Measurements from ENCODE around the gene MFGE8.
A peak's percentile ranks its signal among the peaks of the same experiment; 100 is the strongest.

MFGE8 gene

DNA sequence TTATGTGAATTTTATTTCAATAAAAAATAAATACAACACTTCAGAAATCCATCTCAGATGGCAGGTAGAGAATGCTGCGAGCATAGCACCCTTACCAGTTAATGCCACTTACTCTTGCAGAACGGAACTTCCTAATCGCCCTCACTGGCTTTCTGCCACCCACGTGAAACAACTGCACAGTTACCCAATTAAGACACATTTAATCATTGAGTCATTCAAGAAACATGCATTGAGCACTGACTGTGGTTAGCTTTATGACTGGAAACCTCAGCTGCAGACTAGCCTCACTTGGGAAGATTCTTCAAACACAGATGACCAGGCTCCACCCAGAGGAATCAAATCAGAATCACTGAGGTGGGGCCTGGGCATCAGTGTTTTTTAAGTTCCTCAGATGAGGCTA, 5.6 kb upstream of the MFGE8 start:
- peak; percentile 98 for DNase-seq

DNA sequence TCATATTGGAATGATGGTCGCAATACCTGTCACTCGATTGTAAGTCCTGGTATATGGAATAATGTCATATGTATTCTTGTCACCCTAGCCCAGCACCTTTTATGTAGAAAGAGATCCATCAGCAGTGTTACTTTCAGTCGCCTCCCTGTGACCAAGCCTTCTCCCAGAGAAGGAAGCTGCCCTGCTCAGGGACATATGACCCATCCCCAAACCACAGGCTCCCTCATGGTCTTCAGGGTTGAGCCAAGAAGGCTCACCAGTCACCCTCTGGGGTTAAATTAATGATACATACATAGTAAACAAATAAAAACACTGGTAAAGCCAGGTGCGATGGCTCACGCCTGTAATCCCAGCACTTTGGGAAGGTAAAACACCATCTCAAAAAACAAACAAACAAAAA, 4.6 kb upstream of the MFGE8 start:
- DNase-seq, result no peak

DNA sequence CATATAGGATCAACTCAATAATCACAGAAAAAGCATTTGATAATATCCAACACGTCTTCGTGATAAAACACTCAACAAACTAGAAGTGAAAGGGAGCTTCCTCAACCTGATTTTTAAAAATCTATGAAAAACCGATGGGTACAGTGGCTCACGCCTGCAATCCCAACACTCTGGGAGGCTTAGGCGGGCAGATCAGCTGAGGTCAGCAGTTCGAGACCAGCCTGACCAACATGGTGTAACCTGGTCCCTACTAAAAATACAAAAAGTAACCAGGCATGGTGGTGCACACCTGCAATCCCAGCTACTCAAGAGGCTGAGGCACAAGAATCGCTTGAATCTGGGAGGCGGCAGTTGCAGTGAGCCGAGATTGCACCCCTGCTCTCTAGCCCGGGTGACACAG, 2.2 kb upstream of the MFGE8 start:
- DNase-seq, result no peak

DNA sequence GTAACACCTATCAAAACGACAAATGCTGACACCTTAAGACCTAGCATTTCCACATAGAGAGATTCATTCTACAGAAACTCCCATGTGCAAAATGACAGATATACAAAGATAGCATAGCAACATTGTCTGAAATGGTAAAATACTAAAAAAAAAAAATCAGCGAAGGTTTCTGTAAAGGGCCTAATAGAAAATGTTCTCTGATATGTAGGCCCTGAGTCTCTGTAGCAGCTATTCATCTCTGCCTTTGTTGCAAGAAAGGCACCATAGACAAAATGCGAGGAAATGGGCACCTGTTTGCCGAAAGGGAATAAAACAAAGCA, 631 bp upstream of the MFGE8 start:
- DNase-seq, result no peak

DNA sequence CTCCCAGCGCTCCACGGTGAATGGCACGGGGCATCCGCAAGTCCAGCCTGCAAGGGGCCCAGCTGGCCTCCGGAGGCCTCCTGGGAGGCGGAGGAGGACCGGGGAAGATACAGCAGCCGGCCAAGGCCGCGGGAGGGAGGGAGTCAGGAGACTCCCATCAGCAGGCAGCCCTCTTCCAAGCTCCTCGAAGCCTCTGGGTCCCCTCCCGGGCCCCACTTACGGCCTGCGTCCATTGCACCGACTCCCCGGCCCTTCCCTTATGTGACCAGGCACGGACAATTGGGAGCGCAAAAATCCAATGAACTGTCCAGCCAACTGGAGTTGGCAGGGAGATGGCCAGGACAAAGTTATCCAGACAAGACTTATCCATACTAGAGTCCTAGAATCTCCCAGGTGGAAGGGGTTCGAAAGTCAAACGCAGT, 668 bp downstream of the MFGE8 start:
- DNase-seq, result no peak

DNA sequence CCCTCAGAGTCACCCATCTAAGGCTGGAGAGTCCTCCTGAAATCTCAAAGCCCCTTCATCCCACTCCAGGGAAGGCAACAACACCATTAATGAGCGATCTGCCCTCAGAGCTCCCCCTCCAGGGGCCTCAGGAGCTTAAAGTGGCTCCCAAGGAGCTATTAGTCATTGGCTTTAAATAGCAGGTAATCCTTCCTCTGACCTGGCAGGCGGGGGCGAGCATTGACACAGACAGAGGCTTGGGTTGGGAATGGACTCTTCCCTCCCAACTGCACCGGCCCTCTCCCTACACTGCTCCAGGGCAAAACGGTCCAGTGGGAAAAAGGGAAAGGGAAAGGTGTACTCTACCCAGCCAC, 1.4 kb downstream of the MFGE8 start:
- no peak for DNase-seq

DNA sequence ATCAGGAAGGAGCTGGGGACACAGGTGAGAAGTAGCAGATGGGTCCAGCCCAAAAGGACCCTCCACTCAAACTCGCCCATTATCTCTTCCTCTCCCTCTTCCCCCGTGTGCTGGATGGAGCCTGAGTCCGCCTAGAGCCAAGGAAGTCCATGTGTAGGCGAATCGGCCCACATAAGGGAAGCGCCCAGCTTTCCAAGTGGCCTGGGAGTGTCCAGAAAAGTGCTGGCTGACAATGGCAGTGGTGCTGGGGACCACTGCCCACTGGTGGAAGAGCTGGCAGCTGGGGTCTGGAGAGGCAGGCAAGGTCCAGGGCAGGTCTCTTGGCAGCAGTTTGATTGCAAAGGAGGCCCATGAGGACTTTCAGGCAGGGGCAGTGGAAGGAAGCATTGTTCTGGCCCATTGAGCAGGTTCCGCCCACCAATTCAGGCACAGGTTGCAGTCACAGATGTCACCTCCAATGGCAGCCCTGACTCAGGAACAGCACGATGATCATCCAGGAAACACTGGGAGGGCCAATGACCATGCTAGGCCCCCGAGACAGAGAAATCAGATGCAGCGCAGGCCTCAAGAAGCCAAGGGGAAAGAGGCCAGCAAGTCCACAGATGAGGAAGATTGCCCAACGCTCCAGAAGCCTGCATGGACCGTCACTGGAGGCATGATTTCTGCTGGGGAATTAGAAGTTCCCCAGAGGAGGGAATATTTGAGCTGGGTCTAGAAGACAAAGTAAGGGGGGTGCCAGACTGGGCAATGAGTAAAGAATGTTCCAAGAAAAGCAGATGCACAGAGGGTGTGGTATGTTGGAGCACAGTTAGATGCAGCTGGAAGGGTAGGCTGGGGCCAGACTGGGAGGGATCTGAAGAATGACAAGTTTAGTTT, 3.0 kb downstream of the MFGE8 start:
- no peak for DNase-seq

DNA sequence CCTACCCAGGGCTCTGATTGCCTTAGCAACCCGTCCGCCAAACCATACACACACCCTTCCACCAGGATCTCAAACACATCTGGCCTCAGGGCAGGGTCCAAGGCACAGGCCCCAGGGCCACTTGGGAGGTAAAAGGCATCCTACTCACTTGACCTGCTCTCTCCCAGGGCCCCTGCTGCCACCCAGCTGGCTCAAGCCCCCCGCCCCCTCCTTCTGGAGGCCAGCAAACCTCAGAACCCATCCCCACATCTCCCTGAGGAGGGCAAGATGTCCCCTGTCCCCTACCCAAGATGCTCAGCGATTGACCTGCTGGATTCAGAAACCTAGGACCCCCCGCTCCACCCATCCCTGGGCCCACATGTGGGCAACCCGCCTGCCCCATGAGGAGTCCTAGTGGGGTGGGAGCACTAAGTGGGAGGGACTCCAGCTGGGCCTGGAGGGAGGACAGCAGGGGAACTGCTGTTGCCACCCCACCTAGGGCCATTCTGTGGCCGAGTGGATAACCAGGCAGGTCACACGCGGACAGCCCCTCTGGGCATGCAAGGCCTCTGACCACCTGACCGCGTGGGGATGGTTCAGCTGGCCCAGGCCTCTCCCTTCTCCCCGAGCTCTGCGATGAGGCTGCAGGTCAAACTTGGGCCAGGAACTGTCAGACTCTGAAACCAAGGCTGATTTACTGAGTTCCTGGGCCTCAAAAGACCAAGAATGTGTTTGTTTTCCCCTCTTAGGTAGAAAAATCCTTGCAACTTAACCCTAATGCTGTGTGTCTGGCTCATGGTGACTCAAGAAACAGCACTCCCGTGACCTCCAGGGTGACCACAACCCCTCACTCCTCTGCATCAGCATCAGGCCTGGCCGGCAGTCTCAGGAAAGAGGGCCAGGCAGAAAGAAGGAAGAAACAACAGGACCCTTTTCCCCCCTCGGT, 4.2 kb downstream of the MFGE8 start:
- no peak for DNase-seq

DNA sequence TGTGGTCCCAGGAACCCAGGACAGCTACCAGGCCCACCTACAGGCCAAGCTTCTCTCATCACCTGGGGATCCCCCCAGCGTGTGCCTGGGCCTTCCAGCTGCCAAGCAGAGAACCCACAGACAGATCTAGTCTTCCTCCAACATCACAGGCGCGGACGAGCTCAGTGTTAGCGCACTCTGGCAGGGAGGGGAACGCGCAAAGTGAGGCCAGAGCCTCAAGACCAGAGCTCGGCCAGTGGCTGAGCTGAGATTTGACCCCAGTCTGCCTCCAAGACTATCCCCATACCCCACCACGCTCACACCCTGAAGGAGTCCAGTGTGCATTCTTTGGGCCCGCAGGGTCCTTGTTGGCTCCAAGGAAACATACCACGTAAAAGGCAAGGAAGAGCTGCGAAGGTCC, 5.1 kb downstream of the MFGE8 start:
- DNase-seq, result no peak

DNA sequence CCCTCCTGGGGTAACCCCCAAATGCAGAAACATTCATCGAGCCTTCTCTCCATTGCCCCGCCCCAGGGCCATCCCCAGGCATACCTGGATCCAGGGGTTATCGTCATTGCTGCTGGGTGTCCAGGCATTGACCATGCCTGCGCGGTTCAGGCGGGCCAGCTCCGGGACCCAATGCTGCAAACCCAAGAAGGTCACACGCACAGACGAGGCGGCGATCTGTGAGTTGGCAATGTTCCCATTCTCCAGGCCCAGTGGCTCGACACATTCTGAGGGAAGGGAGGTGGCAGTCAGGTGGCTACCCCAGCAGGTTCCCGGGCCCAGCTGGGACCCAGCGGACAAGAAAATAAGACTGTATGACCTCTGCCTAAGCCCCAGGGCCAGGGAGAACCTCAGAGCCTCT, 6.1 kb downstream of the MFGE8 start:
- no peak for DNase-seq

DNA sequence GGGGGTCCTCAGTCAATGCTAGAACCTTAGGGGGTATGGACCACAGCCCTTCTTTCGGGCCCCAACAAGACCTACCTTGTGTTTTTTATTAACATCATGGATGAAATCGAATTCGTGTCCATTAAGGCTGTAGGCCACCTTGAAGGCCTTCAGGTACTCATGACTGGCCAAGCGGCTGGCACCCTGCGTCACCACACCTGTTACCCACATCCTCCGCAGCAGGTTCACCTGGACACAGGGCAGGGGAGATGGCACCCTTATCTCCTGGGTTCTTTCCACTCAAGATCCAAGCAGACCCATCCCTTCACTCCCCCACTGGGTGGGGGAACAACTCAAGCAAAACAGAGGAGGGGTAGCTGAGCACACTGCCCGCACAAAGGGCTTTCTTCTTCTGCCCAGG, 6.6 kb downstream of the MFGE8 start:
- no peak for DNase-seq

DNA sequence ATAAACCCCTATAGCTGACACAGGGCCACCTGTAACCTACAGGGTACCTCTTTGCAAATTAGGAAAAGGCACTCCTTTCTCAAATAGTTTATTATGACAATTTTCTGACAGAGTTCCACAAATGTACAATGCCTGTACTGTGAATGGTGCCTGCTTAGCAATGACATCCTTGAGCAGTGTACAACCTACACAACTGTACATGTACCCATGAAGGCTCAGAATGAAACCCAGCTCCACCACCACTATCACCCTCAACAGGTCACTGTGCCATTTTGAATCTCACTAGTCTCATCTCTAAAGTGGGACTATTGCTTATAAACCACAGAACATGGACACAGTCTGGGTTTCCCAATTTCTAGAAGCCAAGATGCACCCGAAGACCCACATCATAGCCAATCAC, 7.0 kb downstream of the MFGE8 start:
- no peak for DNase-seq

DNA sequence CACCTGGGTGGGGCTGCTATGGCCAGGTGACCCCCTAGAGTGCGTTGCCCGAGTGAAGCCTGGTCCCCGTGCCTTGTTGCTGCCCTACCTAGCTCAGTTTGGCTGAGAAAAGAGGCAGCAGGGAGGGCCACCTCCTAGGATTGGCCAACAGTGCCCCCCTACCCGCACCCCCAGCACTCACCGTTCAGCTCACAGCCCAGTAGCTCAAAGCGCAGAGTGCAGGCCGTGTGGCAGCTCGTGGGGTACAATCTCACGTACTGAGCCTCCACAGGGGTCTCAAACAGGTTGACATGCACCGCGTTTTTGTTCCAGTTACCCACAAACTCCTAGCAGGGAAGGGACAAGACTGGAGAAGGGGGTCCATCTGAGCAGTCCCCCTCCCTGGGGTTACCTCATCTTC, 7.6 kb downstream of the MFGE8 start:
- no peak for DNase-seq

DNA sequence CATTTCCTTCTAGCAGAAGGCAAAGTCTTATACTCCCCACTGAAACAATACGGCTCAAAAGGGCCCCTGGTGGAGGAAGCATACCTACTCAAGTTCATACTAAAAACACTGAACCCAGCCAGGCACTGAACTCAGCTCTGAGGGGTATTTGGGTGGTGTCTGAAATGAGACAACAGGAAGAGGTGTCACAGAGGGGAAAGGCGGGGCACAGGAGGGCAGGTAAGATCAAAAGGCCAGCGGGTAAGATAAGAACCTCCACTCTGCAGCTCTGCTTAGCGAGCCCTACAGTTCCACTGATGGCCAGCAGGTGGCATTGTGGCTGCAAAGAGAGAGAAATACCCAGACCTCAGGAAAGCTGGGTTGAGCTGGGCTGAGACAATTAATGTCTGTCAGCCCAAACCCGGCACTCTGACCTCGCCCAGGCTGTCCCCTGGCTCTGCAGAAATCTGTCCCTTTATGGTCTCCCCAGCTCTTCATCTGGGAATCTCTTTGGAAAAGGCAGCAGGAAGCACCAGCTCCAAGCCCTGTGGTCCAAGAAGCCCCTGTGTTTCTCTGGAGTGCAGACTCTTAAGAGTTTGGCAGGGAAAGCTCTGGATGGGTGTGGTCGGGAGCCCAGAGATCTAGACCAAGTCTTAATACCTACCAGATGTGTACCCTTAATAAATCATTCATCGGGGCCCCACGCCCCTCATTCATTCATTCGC, 8.4 kb downstream of the MFGE8 start:
- DNase-seq, result peak; percentile 73

DNA sequence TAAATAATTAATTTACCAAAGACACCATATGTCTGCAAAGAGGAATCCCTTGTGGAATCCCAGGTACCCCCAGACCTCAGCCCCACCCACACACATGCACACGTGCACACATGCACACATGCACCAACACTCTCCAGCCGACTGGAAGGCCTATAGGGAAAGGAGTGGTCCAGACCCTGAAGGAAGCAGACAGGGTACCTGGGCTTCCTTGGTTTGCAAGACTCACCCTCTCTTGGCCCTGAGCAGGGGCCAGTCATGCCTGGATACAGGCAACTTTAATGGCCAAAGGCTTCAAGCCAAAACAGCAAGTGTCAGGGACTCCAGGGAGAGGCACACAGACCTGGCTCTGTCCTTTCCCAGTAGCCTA, 8.9 kb downstream of the MFGE8 start:
- DNase-seq, result no peak

DNA sequence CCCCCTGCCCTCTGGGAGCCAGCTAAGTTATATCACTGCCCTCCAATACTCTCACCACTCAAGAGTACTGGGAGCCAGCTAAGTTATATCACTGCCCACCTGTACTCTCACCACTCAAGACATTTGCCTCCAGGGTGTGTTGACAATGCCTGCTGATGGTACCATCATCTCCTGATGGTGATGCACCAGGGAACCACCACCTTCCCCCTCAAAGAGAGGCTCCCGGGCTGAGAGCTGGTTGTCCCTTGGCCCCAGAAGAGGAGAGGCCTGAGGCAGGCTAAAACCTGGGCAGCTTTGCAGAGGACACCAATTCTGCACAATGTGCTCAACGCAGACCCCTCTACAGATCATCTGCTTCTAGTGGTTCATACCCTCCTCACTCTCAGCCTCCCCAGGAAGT, 10.3 kb downstream of the MFGE8 start:
- DNase-seq, result no peak

DNA sequence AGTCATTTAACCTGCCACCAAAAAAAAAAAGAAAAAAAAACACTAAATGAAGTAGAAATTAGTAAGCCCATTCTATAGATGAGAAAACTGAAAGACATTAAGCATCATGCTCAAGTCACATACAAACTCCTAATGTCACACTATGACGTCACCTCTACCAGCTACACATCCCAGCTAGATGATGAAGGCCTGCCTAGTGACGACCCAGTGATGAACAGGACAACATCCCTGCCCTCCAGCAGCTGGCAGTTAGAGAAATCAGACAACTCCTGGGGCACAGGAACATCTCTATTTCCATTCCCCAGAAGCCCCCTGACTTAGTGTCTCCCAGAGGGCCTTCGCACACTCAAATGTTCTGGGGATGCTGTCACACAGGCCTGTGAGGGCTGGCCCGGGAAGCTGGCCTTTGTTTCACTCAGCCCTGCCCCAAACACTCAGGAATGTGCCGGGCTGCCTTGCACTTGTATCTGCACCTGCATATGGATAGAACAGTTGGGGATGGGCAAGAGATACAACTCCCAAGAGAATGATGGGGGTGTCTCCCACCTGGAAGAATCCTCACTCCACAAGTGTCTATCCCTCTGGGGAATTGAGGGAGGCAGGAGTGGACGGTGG, 10.9 kb downstream of the MFGE8 start:
- DNase-seq, result no peak

DNA sequence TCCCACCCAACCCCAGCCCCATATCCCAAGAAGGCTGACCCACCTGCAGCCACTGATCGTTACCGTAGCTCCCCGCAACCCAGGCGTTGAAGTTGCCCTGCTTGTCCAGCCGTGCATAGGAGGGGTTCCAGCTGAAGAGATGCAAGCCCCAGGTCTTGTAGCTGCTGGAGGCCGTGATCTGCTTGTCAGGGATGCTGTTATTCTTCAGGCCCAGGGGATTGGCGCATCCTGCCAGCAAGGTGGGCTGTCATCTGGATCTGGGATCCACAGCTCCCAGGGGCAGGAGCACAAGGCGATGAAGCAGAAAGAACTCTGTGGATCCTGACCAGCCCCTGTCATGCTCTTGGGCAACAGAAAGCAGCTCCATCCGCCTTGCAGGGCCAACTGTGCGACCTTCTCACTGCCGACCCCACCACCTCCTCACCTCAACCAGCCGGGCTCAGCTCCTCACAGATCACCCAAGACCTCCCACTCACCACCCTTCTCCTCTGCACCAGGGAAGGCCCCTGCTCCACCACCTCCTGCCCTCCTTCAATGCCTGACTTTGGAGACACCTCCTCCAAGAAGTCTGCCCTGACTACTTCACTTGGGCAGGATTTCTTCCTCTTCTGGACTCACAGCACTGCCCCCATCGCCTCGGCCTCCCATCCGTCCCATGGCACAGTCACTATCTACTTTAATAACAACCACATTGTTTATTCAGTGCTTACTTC, 11.5 kb downstream of the MFGE8 start:
- no peak for DNase-seq

DNA sequence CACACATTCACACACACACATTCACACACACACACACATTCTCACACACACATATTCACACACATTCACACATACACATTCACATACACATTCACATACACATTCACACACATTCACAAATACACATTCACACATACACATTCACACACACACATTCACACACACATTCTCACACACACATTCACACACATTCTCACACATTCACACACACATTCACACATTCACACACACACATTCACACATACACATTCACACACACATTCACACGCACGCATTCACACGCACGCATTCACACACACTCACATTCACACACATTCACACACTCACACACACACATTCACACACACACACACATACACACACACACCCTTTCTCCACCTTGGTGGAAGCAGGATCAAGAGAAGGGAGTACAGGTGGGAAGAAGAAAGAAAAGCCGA, 12.2 kb downstream of the MFGE8 start:
- DNase-seq, result no peak

DNA sequence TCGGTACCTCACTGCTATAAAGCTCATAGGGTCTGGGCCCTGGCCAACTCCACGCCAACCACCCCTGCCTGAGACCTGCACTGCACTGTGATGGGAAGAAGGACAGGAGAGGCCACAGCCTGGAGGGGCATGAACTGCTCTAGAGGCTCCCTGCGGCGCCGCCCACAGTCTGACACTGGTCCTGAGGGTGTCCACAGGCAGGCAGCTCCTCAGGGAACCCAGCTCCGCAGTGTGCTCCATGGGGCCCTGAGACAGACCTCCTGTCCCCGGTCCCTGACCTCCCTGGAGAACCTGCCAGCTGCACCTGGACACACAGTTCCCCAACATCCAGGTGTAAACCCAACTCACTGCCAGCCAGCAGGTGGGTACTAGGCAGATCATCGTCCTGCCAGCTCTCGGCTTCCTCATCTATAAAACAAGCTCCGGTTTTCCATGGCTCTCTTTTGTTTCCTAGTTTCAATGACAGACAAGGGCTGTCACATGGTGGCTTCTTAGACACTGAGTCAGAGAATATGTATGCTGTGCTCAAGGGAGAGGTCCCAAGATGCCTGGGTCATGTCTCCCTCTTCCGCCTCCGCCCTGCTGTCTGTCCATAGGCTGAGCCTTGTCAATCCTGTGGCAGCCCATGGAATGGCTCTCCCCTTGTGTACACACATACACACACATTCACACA, 12.7 kb downstream of the MFGE8 start:
- DNase-seq, result peak; percentile 43

DNA sequence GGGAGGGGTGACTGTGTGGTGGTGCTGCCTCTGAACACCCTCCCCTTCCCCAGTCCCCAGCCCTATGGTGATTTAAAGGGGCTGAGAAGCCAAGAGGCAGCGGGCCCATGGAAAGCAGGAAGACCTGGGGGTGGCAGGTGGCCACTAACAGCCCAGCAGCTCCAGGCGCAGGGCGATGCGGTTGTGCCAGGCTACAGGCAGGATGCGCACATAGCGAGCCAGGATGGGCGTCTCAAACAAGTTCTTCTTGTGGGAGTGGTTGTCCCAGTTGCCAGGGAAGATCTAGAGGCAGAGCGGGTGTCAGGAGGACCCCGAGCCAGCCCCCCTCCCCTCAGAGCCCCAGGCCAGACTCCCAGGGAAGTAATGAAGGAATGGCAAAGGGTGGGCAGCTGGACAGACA, 13.9 kb downstream of the MFGE8 start:
- DNase-seq, result no peak

DNA sequence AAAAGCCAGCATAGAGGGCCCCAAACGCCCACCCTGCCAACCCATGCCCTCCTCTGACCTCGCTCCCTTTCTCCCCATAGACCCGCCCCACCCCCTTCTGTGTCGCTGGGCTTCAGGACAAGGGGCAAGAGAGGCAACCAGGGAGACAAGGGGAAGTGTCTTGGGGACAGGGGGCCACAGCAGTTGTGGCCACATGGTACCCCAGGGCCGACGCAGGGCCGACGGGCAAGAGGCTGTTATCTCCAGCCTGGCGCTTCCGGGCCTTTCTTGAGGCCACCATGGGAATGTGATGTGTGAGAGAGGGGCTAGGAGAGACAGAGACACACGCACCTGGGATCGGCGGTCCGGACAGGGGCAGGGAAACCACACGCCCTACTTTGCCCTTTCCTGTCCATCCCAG, 14.4 kb downstream of the MFGE8 start:
- DNase-seq, result no peak

Data from fibroblast of upper back skin (primary cell).